RWPE1 (cell line): ENCODE results near the gene TRIP13.
"Not testable (repeated sequence)": the region's sequence is repeated elsewhere in the genome, so short reads cannot be mapped to it uniquely, and the experiment has no call there.

Experiments used
- CTCF ChIA-PET: fragments of 350-600 bp; sonication (Branson Sonifier 250); formaldehyde crosslinking; extraction: SDS; loops from one replicate; lab custom pipeline; 2021; lab: Yijun Ruan, JAX
- POLR2A ChIA-PET: fragments of 400-600 bp; formaldehyde crosslinking; extraction: SDS; loops from one replicate; lab custom pipeline; 2020; ENCODE audit warnings: antibody characterized with exemption; ENCODE audit not compliant: low non-redundant PET; lab: Yijun Ruan, JAX
- DNase-seq: peaks from one replicate; pipeline ENCODE4 v3.0.0; 2012; ENCODE audit warnings: low spot score
- H3K27ac ChIP-seq: fragments of 450-650 bp; 2 replicates; pipeline ENCODE4 v1.5.1; 2017
- CTCF ChIP-seq: fragments of 450-650 bp; conservative IDR thresholded peaks from 2 replicates; pipeline ENCODE4 v1.5.1; 2017; ENCODE audit warnings: low read depth, mild to moderate bottlenecking

Gene TRIP13

GRCh38 chr5:914612-915011 is 21.9 kb downstream of the TRIP13 start:
- CTCF ChIA-PET, result interaction anchor here (0.6 kb wide), 1 partner anchor 440 kb away, joined by 5 read pairs; no protein-coding TSS in a partner anchor
- TF ChIP-seq CTCF, result no peak
- H3K27ac ChIP-seq, result no peak overlapping the region

GRCh38 chr5:915346-915745 is 22.7 kb downstream of the TRIP13 start:
- H3K27ac ChIP-seq, DNase-seq, POLR2A ChIA-PET, CTCF ChIA-PET: not testable (repeated sequence)

More at GRCh38 chr5:914612-915011, 21.9 kb downstream of the TRIP13 start:
- DNase-seq, result no peak
- POLR2A ChIA-PET, result no interaction called here

GRCh38 chr5:915946-916345 is 23.3 kb downstream of the TRIP13 start:
- no peak for TF ChIP-seq CTCF
- CTCF ChIA-PET, result interaction anchor here (1.5 kb wide), 1 partner anchor 258 kb away, joined by 4 read pairs; no protein-coding TSS in a partner anchor
- no peak overlapping the region for H3K27ac ChIP-seq
- POLR2A ChIA-PET, result no interaction called here
- DNase-seq, result no peak

DNA sequence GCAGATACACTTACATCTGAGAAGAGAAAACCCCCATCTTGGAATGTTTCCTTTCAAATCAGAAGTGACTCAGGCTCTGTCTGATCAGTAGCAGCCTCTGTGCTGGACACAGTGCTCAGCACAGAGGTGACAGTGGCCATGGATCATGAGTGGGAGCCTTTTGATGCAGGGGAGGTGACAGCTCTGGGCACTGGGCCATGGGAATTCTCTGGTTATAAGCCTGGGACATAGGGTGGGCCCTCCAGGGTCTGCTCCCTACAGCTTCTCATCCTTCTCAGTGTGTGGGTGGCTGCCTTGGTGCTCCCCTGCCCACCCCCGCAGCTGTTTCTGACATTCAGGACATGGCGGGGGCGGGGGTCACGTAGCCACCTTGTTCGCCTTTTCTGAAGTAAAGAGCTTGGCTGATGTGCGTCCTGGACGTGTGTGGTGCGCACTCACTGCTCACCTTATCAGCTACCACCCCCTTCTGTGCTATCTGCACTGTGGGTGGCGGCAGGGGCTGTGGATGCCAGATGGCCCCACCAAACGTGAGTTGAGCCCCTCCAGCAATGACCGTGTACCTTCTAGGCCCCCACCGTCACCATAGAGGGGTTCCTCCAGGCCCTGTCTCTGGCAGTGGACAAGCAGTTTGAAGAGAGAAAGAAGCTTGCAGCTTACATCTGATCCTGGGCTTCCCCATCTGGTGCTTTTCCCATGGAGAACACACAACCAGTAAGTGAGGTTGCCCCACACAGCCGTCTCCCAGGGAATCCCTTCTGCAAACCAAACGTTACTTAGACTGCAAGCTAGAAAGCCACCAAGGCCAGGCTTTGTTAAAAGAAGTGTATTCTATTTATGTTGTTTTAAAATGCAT is 24.0 kb downstream of the TRIP13 start:
- ChIA-PET CTCF (interaction anchor here (1.5 kb wide), 1 partner anchor 258 kb away, joined by 4 read pairs; no protein-coding TSS in a partner anchor), POLR2A (no interaction called here)
- no peak for TF ChIP-seq CTCF
- no peak for DNase-seq
- H3K27ac ChIP-seq, result no peak overlapping the region

GRCh38 chr5:918717-919116 is 26.0 kb downstream of the TRIP13 start:
- POLR2A ChIA-PET, DNase-seq, H3K27ac ChIP-seq: not testable (repeated sequence)
- CTCF ChIA-PET, result interaction anchor here (1.2 to 1.4 kb wide), 2 partner anchors 249 to 255 kb away, joined by 3 to 5 read pairs; no protein-coding TSS in a partner anchor

- DNase-seq, result no peak
- no peak for TF ChIP-seq CTCF
- ChIA-PET POLR2A (no interaction called here), CTCF (interaction anchor here (0.7 to 1.4 kb wide), 2 partner anchors 241 to 248 kb away, joined by 3 to 6 read pairs; no protein-coding TSS in a partner anchor)
- 0 out of 2 replicates have a peak overlapping the region, but pooled peaks have one; percentile 7 for H3K27ac ChIP-seq
Observed at GRCh38 chr5:919356-920000, 26.8 kb downstream of the TRIP13 start.

- no peak for TF ChIP-seq CTCF
- ChIA-PET CTCF (interaction anchor here (0.6 to 0.7 kb wide), 2 partner anchors 240 to 254 kb away, joined by 3 to 6 read pairs; no protein-coding TSS in a partner anchor), POLR2A (no interaction called here)
- H3K27ac ChIP-seq, result no peak overlapping the region
- DNase-seq, result no peak
Observed at GRCh38 chr5:920321-920720, 27.6 kb downstream of the TRIP13 start.
